ENCODE results near the gene COL18A1.

- TF ChIP-seq CTCF (IDR thresholded peaks at IDR 0.05 in 2 of 3, conservative IDR thresholded peaks at IDR 0.05 in 1 of 3; ENCODE audit: insufficient read depth in 2 of 3, low read depth in 1 of 3, low read length in 3 of 3) (no peak), ZNF695 (CRISPR knock-in tag; IDR thresholded peaks at IDR 0.05) (no peak), RB1 (IDR thresholded peaks at IDR 0.05; ENCODE audit: low read depth) (no peak), RAD51 (IDR thresholded peaks at IDR 0.05; ENCODE audit: borderline replicate concordance, low read depth) (no peak), SMC3 (conservative IDR thresholded peaks at IDR 0.05; ENCODE audit: insufficient read depth, low read depth, low read length) (no peak), RAD21 (CRISPR knock-in tag; conservative IDR thresholded peaks at IDR 0.05 in 1 of 2, IDR thresholded peaks at IDR 0.05 in 1 of 2) (no peak), ZNF274 (IDR thresholded peaks at IDR 0.05; ENCODE audit: borderline replicate concordance, low read depth, low read length) (no peak), POLR2B (IDR thresholded peaks at IDR 0.05; ENCODE audit: low read depth, partially characterized antibody) (no peak), NFYB (IDR thresholded peaks at IDR 0.05; ENCODE audit: extremely low read depth, insufficient read length) (no peak), ZBTB17 (CRISPR knock-in tag; IDR thresholded peaks at IDR 0.05) (no peak), ZBTB33 (CRISPR knock-in tag; IDR thresholded peaks at IDR 0.05) (no peak), ETV6 (IDR thresholded peaks at IDR 0.05; ENCODE audit: borderline replicate concordance in 1 of 2, low read depth in 2 of 2, low read length in 1 of 2) (no peak), ETV6 (CRISPR knock-in tag; IDR thresholded peaks at IDR 0.05; ENCODE audit: borderline replicate concordance) (no peak)
- TF ChIP-seq, protein P1, sequence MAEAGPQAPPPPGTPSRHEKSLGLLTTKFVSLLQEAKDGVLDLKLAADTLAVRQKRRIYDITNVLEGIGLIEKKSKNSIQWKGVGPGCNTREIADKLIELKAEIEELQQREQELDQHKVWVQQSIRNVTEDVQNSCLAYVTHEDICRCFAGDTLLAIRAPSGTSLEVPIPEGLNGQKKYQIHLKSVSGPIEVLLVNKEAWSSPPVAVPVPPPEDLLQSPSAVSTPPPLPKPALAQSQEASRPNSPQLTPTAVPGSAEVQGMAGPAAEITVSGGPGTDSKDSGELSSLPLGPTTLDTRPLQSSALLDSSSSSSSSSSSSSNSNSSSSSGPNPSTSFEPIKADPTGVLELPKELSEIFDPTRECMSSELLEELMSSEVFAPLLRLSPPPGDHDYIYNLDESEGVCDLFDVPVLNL (CRISPR knock-in tag; IDR thresholded peaks at IDR 0.05; ENCODE audit: low read depth): no peak
- TF ChIP-seq, protein P2, sequence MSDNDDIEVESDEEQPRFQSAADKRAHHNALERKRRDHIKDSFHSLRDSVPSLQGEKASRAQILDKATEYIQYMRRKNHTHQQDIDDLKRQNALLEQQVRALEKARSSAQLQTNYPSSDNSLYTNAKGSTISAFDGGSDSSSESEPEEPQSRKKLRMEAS (CRISPR knock-in tag; IDR thresholded peaks at IDR 0.05): no peak
Observed at GRCh38 chr21:45387506-45387905, 17.5 kb upstream of the COL18A1 start.
